Uterus (tissue), 4 donors: Measurements from ENCODE around the gene TEX101. TPM values are rescaled to one million over a fixed set of nuclear protein-coding genes. Genes with fewer than 3 reads are reported as not detected.
"Not testable (repeated sequence)": the region's sequence is repeated elsewhere in the genome, so short reads cannot be mapped to it uniquely, and the experiment has no call there.

Experiments used
- DNase-seq, 2 donors: peaks; one replicate each; pipeline ENCODE4 v3.0.0-alpha.2; 2019 to 2020
- H3K27ac ChIP-seq, 2 donors: fragments of 200-600 bp; sonication (generic); 1 replicate in 1 of 2; 2 replicates in 1 of 2; pipeline ENCODE4 v1.5.1; 2016 to 2018
- H3K27me3 ChIP-seq, 2 donors: fragments of 200-600 bp; sonication (generic); one replicate each; pipeline ENCODE4 v1.5.1; 2018 to 2019; ENCODE audit warnings: control low read depth in 1 of 2
- H3K36me3 ChIP-seq, 2 donors: fragments of 200-600 bp; sonication (generic); one replicate each; pipeline ENCODE4 v1.5.1; 2019; ENCODE audit warnings: control low read depth in 1 of 2
- H3K4me1 ChIP-seq, 2 donors: fragments of 200-600 bp; sonication (generic); one replicate each; pipeline ENCODE4 v1.5.1; 2018 to 2019; ENCODE audit warnings: control low read depth in 1 of 2
- H3K4me3 ChIP-seq, 2 donors: fragments of 200-600 bp; sonication (generic); 1 replicate in 1 of 2; 2 replicates in 1 of 2; pipeline ENCODE4 v1.5.1; 2018 to 2019; ENCODE audit warnings: mild to moderate bottlenecking in 1 of 2
- H3K9me3 ChIP-seq, 2 donors: fragments of 200-600 bp; sonication (generic); one replicate each; pipeline ENCODE4 v1.5.1; 2019; ENCODE audit warnings: control low read depth in 1 of 2
- POLR2A ChIP-seq, 2 donors: fragments of 450-650 bp; IDR thresholded peaks; one replicate each; pipeline ENCODE4 v1.6.1; 2016; ENCODE audit warnings: antibody characterized with exemption in 2 of 2, mild to moderate bottlenecking in 1 of 2, moderate library complexity in 1 of 2
- intact Hi-C: fragments of 100-400 bp; cut with DNase I; formaldehyde crosslinking; loops from one replicate; pipeline ENCODE4 v1.15.1; 2023; ENCODE audit warnings: low total_unique reads
- total RNA-seq, 4 donors: library from RNA; depleted of rRNA in 3 of 4; stranded (reverse); fragments of >200 nt in 3 of 4; gene quantifications; one replicate each; pipeline versions ENCODE4 v1.1.0 to v1.2.4, GENCODE V29; 2014 to 2023
- TF ChIP-seq, protein P1 (sequence below), 4 experiments: fragments of 200-600 bp in 2 of 4; fragments of 450-650 bp in 2 of 4; sonication (generic) in 2 of 4; IDR thresholded peaks; one replicate each; pipeline ENCODE4 v1.5.1; 2016 to 2019; ENCODE audit warnings: antibody characterized with exemption in 4 of 4, mild to moderate bottlenecking in 2 of 4, moderate library complexity in 1 of 4
- donor health status: DM: yes; HTN: yes; CAD: no.

The TEX101 gene
- total RNA-seq, 4 donors from 2014 or later, result not detected

DNA sequence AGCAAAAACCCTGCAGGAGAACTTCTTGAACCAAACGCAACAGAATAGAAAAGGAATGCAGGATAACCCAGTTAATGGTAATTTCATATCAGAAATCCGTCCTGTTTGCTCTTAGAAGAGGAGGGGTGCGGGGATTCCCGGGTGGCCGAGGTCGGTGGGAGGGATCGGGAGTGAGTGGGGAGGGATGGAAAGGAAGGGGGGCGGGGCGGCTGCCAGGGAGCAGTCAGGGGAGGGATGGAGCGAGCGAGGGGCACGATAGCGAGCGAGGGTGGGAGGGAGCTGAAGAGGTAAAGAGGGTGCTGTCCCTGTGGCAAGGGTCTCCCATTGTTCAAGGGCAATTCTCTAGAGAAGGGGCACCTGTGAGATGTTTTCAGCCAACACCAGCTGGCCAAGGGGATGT, 34.7 kb upstream of the TEX101 start:
- intact Hi-C loops, result no loop called here
- no peak for TF ChIP-seq POLR2A (IDR thresholded peaks at IDR 0.05)
- TF ChIP-seq, protein P1, sequence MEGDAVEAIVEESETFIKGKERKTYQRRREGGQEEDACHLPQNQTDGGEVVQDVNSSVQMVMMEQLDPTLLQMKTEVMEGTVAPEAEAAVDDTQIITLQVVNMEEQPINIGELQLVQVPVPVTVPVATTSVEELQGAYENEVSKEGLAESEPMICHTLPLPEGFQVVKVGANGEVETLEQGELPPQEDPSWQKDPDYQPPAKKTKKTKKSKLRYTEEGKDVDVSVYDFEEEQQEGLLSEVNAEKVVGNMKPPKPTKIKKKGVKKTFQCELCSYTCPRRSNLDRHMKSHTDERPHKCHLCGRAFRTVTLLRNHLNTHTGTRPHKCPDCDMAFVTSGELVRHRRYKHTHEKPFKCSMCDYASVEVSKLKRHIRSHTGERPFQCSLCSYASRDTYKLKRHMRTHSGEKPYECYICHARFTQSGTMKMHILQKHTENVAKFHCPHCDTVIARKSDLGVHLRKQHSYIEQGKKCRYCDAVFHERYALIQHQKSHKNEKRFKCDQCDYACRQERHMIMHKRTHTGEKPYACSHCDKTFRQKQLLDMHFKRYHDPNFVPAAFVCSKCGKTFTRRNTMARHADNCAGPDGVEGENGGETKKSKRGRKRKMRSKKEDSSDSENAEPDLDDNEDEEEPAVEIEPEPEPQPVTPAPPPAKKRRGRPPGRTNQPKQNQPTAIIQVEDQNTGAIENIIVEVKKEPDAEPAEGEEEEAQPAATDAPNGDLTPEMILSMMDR (IDR thresholded peaks at IDR 0.05), result no peak
- Histone ChIP-seq H3K4me3 (no peak overlapping the region), H3K36me3 (no peaks in the 10 kb centered on the region), H3K27ac (no peak overlapping the region), H3K4me1 (no peaks in the 10 kb centered on the region), H3K27me3 (no peaks in the 10 kb centered on the region), H3K9me3 (no peaks in the 10 kb centered on the region)
- no peak for DNase-seq

DNA sequence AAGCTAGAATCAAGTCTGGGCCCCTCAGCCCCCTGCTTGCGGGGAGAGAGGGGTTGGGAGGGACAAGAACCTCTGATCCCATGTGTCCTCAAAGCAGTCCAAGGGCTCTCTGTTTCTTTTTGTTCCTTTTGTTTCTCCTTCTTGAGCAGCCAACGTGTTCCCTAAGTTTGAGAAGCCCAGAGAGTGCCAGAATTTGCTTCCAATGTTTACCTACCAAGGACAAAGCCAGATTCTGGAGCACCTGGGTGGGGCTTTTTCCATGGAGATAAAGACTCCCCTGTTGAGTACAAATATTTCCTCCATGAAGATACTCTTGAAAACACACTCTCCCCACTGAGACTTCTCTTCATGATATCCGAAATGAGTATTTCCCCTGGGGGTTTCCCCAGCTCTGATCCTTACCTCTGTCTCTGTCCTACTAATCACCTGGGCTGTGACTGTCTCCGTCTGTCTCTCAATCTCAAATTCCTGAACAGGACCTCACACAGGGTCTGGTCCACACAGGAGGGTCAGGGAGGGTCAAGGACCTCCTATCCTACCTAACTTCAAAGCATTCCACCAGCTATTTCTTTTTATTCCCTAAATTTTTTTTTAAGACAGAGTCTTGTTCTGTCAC, 33.8 kb upstream of the TEX101 start:
- no peak for DNase-seq
- TF ChIP-seq, protein P1 (IDR thresholded peaks at IDR 0.05), result no peak
- no peak for TF ChIP-seq POLR2A (IDR thresholded peaks at IDR 0.05)
- H3K9me3 ChIP-seq, result no peaks in the 10 kb centered on the region

DNA sequence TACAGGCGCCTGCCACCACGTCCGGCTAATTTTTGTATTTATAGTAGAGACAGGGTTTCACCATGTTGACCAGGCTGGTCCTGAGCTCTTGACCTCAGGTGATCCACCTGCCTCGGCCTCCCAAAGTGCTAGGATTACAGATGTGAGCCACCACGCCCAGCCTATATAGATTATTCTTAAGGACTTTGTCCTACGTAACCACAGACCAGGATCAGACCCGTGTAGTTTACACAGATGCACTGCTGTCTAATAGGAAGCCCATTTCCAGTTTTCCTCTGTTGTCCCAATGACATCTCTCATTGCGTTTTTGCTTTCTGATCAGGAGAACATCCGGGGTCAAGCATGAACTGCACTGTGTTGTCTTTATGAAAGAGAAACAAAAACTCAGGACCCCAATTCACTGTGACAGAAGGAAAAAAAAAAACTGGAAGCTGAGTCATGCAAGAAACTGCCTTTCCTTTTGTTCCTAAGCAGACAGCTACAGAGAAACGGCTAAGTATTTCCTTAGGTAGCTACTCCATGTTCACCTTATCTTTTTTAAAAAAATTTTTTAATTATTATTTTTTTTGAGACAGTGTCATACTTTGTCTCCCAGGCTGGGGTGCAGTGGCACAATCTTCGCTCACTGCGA, 32.0 kb upstream of the TEX101 start:
- DNase-seq, H3K27me3 ChIP-seq, intact Hi-C loops, H3K9me3 ChIP-seq, H3K4me3 ChIP-seq, H3K27ac ChIP-seq, H3K36me3 ChIP-seq, H3K4me1 ChIP-seq: not testable (repeated sequence)

More for the DNA sequence above, 33.8 kb upstream of the TEX101 start:
- Histone ChIP-seq H3K27ac (no peak overlapping the region), H3K4me3 (no peak overlapping the region), H3K27me3 (no peaks in the 10 kb centered on the region), H3K4me1 (no peaks in the 10 kb centered on the region), H3K36me3 (no peaks in the 10 kb centered on the region)
- intact Hi-C loops, result no loop called here

DNA sequence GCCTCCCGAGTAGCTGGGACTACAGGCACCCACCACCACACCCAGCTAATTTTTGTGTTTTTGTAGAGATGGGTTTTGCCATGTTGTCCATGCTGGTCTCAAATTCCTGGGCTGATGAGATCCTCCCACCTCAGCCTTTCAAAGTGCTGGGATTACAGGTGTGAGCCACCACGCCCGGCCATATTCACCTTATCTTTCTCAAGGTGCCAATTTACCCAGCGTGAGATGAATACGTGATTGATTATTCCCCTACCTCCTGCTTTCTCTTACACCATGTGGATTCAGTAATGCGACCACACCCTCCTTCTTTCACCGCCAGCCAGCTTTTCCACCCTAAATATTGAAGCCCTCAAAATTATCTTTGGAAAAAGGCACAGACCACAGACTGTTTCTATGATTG, 31.4 kb upstream of the TEX101 start:
- H3K36me3 ChIP-seq, H3K4me1 ChIP-seq, H3K27ac ChIP-seq, DNase-seq, H3K27me3 ChIP-seq, intact Hi-C loops, H3K4me3 ChIP-seq, H3K9me3 ChIP-seq: not testable (repeated sequence)

DNA sequence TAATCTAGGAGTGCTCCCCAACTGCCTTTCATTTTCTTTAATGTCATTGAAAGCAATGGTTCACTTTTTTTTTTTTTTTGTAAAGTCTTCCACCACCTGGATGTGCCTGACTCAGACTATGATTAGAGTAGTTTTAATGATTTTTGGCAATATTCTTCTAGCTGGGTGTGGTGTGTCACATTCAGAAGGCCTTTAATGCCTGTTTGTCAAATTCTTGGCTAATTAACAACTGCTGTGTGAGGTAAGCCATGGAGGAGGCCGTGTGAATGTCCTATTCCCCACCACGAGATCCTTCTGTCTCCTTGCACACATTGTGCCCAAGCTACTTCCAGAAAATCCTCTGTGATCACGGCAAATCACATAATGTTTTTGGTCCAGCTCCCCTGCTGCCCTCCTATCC, 30.9 kb upstream of the TEX101 start:
- H3K4me3 ChIP-seq, H3K9me3 ChIP-seq, intact Hi-C loops, H3K27ac ChIP-seq, H3K4me1 ChIP-seq, H3K27me3 ChIP-seq, H3K36me3 ChIP-seq, DNase-seq: not testable (repeated sequence)

DNA sequence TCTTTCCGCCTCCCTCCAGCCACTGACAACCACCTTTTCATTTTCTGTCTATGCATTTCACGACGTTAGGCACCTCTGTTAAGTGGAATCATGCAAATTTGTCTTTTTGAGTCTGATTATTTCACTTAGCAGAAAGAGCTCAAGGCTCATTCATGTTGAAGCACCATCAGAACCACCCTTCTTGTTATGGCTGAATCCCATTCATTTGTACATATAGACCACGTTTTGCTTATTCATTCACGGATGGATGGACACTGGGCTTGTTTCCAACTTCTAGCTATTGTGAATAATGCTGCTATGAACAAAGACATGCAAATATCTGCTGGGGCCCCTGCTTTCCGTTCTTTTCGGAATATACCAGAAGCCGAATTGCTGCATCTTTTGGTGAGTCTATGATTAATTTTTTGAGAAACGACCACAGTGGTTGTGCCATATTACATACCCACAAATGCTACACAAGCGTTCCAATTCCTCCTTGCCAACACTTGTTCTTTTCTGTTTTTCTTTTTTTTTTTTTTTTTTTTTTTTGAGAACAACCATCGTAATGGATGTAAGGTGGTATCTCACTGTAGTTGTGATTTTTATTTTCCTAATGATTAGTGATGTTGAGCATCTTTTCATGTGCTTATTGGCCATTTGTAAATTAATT, 23.7 kb upstream of the TEX101 start:
- H3K9me3 ChIP-seq, H3K27me3 ChIP-seq, H3K4me3 ChIP-seq, H3K4me1 ChIP-seq, H3K27ac ChIP-seq, H3K36me3 ChIP-seq, DNase-seq, intact Hi-C loops: not testable (repeated sequence)

DNA sequence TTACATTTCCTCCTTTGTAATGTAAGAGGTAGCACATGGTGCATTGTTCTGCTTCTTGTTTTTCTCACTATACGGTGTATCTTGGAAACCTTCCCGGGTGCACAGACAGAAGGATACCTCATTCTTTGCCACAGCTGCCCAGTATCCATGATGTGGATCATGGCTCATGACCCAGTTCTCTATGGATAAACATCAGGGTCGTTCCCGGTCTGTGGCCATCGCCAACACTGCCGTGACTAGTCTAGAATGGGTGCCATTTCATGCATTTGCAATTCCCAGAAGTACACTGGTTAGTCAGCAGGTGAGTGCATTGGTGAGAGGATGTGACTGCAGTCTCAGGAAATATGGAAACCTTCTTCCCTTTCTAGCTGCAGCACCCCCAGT, 23.1 kb upstream of the TEX101 start:
- H3K27ac ChIP-seq, DNase-seq, intact Hi-C loops, H3K4me3 ChIP-seq, H3K4me1 ChIP-seq, H3K27me3 ChIP-seq, H3K9me3 ChIP-seq, H3K36me3 ChIP-seq: not testable (repeated sequence)

DNA sequence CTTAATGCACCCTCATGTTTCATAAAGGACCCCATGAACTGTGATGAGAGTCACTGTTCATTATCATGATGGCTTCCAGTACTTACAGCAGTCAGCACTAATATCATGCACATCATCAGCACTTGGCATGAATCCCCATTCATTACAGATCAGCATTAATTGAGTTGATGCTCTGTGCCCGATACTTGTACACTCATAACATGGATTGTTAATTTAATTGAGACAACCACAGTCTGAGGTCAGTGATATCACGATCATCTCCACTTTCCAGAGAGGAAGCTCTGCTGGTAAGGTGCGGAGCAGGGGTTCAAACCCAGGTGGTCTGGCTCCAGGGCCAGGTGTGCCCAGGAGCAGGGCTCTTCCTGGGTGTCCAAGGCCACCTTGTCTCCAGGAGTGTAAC, 21.2 kb upstream of the TEX101 start:
- H3K4me1 ChIP-seq, H3K9me3 ChIP-seq, DNase-seq, H3K4me3 ChIP-seq, H3K27ac ChIP-seq, intact Hi-C loops, H3K27me3 ChIP-seq, H3K36me3 ChIP-seq: not testable (repeated sequence)
